Esophagus squamous epithelium (tissue), 5 donors: Measurements from ENCODE around the gene CIZ1. TPM values are rescaled to one million over a fixed set of nuclear protein-coding genes. Genes with fewer than 3 reads are reported as not detected.
"Not testable (repeated sequence)": the region's sequence is repeated elsewhere in the genome, so short reads cannot be mapped to it uniquely, and the experiment has no call there.

Source experiments
- DNase-seq: peaks from one replicate; lab custom pipeline; 2025; lab: John Stamatoyannopoulos, UW
- H3K27ac ChIP-seq, 4 donors: fragments of 200-600 bp; sonication (generic); one replicate each; pipeline ENCODE4 v1.5.1; 2016 to 2019; ENCODE audit warnings: mild to moderate bottlenecking in 1 of 4
- H3K27me3 ChIP-seq, 4 donors: fragments of 200-600 bp; sonication (generic); 1 replicate in 3 of 4; 2 replicates in 1 of 4; pipeline versions ENCODE4 v1.5.1 to v1.6.0; 2017 to 2021; ENCODE audit warnings: antibody characterized with exemption in 1 of 4
- H3K36me3 ChIP-seq, 3 donors: fragments of 200-600 bp; sonication (generic); one replicate each; pipeline ENCODE4 v1.5.1; 2016 to 2019
- H3K4me1 ChIP-seq, 3 donors: fragments of 200-600 bp; sonication (generic); one replicate each; pipeline ENCODE4 v1.5.1; 2017 to 2019
- H3K4me3 ChIP-seq, 4 donors: fragments of 200-600 bp; sonication (generic); 1 replicate in 3 of 4; 2 replicates in 1 of 4; pipeline ENCODE4 v1.5.1; 2016 to 2019; ENCODE audit warnings: mild to moderate bottlenecking in 2 of 4, moderate library complexity in 1 of 4
- H3K9me3 ChIP-seq, 3 donors: fragments of 200-600 bp; sonication (generic); one replicate each; pipeline ENCODE4 v1.5.1; 2016 to 2019
- CTCF ChIP-seq, 6 experiments: fragments of 450-650 bp in 4 of 6; fragments of 200-600 bp in 2 of 6; sonication (generic) in 2 of 6; IDR thresholded peaks; one replicate each; pipeline ENCODE4 v1.5.1; 2016 to 2019; ENCODE audit warnings: antibody characterized with exemption in 6 of 6, mild to moderate bottlenecking in 4 of 6, moderate library complexity in 4 of 6
- POLR2A ChIP-seq, 4 donors: fragments of 450-650 bp; IDR thresholded peaks; one replicate each; pipeline ENCODE4 v1.6.1; 2017; ENCODE audit warnings: antibody characterized with exemption in 4 of 4, mild to moderate bottlenecking in 4 of 4, moderate library complexity in 3 of 4
- WGBS, 2 donors: methylation state at CpG; one replicate each; pipeline ENCODE4 v1.1.5; 2018; 5-methylcytosine and 5-hydroxymethylcytosine counted together
- intact Hi-C: fragments of 100-400 bp; cut with DNase I; formaldehyde crosslinking; loops from one replicate; pipeline ENCODE4 v1.15.0; 2022
- total RNA-seq, 4 donors: library from RNA; depleted of rRNA; stranded (reverse); fragments of >200 nt; gene quantifications; one replicate each; pipeline ENCODE4 v1.1.0, GENCODE V29; 2016
- donor health status: DM: yes; HTN: yes; CAD: no.

Gene CIZ1
- total RNA-seq, 4 donors from 2014 or later, result 31.0 to 74.6 (median 43.7) TPM

GRCh38 chr9:128188209-128188608 is 3.2 kb downstream of the CIZ1 start:
- WGBS, 2 donors, result 44 to 47% methylated on average over 1 of the region's 1 CpG
- Histone ChIP-seq H3K27me3 (no peaks in the 10 kb centered on the region), H3K4me3 (no peak overlapping the region), H3K9me3 (no peaks in the 10 kb centered on the region), H3K36me3 (peaks cover 0 to 72% (median 13%) of the 10 kb centered on the region in 3 donors), H3K27ac (no peak overlapping the region), H3K4me1 (peaks cover 10 to 37% (median 20%) of the 10 kb centered on the region in 3 donors)
- intact Hi-C loops, result no loop called here
- TF ChIP-seq CTCF (IDR thresholded peaks at IDR 0.05) (no peak), POLR2A (IDR thresholded peaks at IDR 0.05) (no peak)
- no peak for DNase-seq

- TF ChIP-seq CTCF (IDR thresholded peaks at IDR 0.05) (no peak), POLR2A (IDR thresholded peaks at IDR 0.05) (no peak)
- Histone ChIP-seq H3K4me3 (no peak overlapping the region), H3K9me3 (no peaks in the 10 kb centered on the region), H3K27me3 (no peaks in the 10 kb centered on the region), H3K36me3 (peaks cover 0 to 80% (median 13%) of the 10 kb centered on the region in 3 donors), H3K4me1 (peaks cover 10 to 37% (median 25%) of the 10 kb centered on the region in 3 donors), H3K27ac (no peak overlapping the region)
- DNase-seq, result no peak
- WGBS, 2 donors, result 95 to 96% methylated on average over 2 of the region's 2 CpGs
- intact Hi-C loops, result no loop called here
Observed at GRCh38 chr9:128187361-128187760, 4.0 kb downstream of the CIZ1 start.

DNA sequence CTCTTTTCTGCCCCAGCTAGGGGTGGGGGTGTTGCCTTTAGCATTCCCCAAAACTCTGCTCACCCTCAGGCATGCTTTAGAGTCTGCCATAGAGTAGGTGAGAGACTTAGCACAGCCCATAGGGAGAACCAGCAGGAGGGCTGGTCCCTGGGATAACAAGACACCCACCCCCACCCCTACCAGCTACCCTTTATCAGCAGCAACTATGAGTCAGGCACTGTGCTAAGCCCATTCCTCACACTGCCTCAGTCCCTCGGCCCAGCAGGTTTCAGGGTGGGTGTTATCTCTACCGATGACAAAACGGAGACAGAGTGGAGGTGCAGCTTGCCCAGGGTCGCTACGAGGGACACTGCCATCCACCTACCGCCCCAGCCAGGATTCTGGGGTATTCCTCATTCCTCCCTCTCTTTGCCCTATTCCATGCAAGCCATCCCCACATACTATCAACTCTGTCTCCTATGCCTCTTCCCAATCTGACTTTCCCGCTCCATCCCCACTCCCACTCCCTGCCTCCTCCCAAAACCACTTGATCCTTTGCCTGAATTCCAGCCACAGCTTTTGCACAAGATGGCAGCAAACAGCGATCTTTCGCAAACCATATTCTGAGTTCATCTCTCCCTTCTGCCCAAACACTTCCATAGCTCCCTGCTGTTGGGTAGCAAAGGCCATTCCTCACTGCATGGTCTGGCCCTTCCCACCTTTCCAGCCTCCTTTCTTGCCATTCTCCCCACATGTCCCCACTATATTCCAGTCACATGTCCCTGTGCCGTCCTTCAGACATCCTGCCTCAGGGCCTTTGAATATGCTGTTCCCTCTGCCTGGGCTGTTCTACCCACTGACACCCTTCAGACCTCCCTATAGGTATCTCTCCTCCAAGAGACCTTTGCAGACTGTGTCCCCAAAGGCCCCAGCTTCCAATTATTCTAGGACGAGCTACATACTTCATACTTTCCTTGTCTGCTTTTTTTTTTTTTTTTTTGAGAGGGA is 5.1 kb downstream of the CIZ1 start:
- TF ChIP-seq POLR2A (IDR thresholded peaks at IDR 0.05), result no peak
- intact Hi-C loops, result no loop called here
- Histone ChIP-seq H3K9me3 (no peaks in the 10 kb centered on the region), H3K4me3 (no peak overlapping the region), H3K27me3 (no peaks in the 10 kb centered on the region), H3K4me1 (peaks cover 10 to 31% (median 18%) of the 10 kb centered on the region in 3 donors), H3K36me3 (peaks cover 0 to 83% (median 13%) of the 10 kb centered on the region in 3 donors), H3K27ac (no peak overlapping the region)
- WGBS, 2 donors, result 94 to 98% methylated on average over 11 of the region's 11 CpGs
- no peak for DNase-seq

GRCh38 chr9:128182893-128183588 is 8.3 kb downstream of the CIZ1 start:
- Histone ChIP-seq H3K36me3 (peaks cover 27 to 91% (median 30%) of the 10 kb centered on the region in 3 donors), H3K27me3 (no peaks in the 10 kb centered on the region), H3K9me3 (no peaks in the 10 kb centered on the region), H3K4me3 (no peak overlapping the region), H3K4me1 (peaks cover 0 to 18% (median 7%) of the 10 kb centered on the region in 3 donors), H3K27ac (peak overlapping the region; percentile 52 to 77 (median 73))
- intact Hi-C loops, result no loop called here
- TF ChIP-seq CTCF (IDR thresholded peaks at IDR 0.05) (no peak), POLR2A (IDR thresholded peaks at IDR 0.05) (no peak)
- WGBS, 2 donors, result 46 to 50% methylated on average over 3 to 4 of the region's 12 CpGs
- DNase-seq, result no peak

DNA sequence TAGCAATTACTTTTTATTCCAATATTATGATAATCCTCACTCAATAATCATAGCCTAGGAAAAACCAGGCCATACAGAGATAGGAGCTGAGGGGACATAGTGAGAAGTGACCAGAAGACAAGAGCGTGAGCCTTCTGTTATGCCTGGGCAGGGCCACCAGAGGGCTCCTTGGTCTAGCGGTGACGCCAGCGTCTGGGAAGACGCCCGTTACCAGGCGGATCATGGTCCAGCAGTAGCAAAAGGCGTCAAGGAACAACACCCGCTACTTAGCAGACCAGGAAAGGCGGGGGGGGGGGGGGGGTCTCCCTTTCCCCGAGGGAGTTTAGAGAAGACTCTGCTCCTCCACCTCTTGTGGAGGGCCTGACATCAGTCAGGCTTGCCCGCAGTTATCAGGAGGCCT is 9.9 kb downstream of the CIZ1 start:
- DNase-seq, H3K4me3 ChIP-seq, intact Hi-C loops, H3K27me3 ChIP-seq, H3K9me3 ChIP-seq, H3K27ac ChIP-seq: not testable (repeated sequence)
- 17 to 34% methylated on average over 2 to 7 of the region's 12 CpGs for WGBS, 2 donors
- peak in 4 of 6 experiments; percentile 41 to 71 (median 50) for TF ChIP-seq CTCF (IDR thresholded peaks at IDR 0.05)
- Histone ChIP-seq H3K4me1 (peaks cover 3 to 24% (median 7%) of the 10 kb centered on the region in 3 donors), H3K36me3 (peaks cover 31 to 91% (median 44%) of the 10 kb centered on the region in 3 donors)
